Measurements from ENCODE around the gene ZNF622. TPM values are rescaled to one million over a fixed set of nuclear protein-coding genes. Genes with fewer than 3 reads are reported as not detected.
"Not testable (repeated sequence)": the region's sequence is repeated elsewhere in the genome, so short reads cannot be mapped to it uniquely, and the experiment has no call there.

ZNF622 gene
- total RNA-seq, 1 donor = 30.8 TPM

DNA sequence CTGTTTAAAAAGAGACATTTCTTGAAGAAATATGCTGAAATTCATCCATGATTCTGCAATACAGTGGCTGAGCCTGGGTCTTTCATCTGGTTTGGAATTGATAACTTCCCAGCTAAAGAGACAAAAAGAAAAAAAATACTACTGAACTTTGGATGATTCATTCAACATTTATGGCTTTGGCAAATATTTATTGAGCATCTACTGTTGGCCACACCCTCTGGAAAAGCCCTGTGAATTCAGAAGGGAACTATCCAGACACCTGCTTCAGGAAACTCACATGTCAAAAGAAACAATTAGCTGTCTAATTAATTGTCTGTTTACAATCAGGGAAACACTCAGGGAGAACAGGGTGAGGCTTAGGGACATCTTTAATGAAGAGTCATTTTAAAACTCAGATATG, 17.8 kb upstream of the ZNF622 start:
- TF ChIP-seq, protein P1, sequence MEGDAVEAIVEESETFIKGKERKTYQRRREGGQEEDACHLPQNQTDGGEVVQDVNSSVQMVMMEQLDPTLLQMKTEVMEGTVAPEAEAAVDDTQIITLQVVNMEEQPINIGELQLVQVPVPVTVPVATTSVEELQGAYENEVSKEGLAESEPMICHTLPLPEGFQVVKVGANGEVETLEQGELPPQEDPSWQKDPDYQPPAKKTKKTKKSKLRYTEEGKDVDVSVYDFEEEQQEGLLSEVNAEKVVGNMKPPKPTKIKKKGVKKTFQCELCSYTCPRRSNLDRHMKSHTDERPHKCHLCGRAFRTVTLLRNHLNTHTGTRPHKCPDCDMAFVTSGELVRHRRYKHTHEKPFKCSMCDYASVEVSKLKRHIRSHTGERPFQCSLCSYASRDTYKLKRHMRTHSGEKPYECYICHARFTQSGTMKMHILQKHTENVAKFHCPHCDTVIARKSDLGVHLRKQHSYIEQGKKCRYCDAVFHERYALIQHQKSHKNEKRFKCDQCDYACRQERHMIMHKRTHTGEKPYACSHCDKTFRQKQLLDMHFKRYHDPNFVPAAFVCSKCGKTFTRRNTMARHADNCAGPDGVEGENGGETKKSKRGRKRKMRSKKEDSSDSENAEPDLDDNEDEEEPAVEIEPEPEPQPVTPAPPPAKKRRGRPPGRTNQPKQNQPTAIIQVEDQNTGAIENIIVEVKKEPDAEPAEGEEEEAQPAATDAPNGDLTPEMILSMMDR (IDR thresholded peaks at IDR 0.05; ENCODE audit: insufficient read depth, low read length) = no peak
- no peak overlapping the region for H3K4me3 ChIP-seq (ENCODE audit: low read depth, low read length)
- DNase-seq (ENCODE audit: low read depth) = no peak

DNA sequence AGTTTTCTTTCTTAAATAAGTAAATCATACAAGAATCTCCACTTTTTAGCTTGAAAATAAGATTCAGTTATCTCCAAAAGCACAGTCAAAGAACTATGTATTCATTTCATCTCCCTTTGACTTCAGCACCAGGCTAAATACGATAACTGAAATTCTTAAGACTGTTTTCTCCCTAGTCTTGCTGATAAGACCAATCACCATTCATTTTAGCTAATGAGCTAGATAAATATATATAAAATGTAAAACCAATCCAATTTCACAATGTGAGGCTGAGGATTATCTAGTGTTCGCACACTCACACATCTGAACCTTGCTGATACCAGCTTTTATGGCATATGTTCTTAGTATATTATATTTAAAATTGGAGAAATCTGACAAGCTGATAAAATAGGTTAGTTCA, 17.3 kb upstream of the ZNF622 start:
- TF ChIP-seq, protein P1 (IDR thresholded peaks at IDR 0.05; ENCODE audit: insufficient read depth, low read length) = no peak
- no peak overlapping the region for H3K4me3 ChIP-seq (ENCODE audit: low read depth, low read length)
- no peak for DNase-seq (ENCODE audit: low read depth)

DNA sequence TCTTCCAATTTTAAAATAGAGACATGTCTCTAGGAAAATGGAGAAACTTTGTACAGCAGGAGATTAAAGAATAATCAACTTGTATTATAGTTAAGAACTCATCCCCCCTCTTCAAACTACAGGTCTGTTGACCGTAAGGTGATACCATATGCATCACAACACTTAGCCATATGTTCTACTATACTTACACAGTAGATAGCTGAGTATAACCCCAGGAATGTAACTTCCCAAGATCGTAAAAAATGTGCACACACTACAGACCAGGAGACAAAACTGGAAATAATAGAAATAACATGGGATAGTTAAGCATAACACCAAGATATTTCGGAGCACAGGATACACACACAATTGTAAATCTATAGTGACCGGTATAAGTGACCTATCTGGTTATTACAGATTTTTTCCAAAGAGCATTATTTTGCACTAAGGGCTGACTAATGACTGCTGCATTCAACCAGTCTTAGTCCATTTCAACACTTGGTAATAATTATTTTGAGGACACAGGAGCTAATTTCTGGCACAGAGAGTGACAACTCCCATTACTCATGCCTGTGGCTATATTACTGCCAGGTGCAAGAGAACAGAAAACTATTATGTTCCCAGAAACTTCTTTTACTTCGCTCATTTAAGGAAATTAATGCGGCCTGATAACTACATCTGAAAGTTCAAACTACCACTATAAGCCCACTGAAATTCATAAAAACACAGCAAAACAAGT, 15.4 kb upstream of the ZNF622 start:
- TF ChIP-seq, protein P1 (IDR thresholded peaks at IDR 0.05; ENCODE audit: insufficient read depth, low read length) = no peak
- DNase-seq (ENCODE audit: low read depth) = no peak
- H3K4me3 ChIP-seq (ENCODE audit: low read depth, low read length) = no peak overlapping the region

DNA sequence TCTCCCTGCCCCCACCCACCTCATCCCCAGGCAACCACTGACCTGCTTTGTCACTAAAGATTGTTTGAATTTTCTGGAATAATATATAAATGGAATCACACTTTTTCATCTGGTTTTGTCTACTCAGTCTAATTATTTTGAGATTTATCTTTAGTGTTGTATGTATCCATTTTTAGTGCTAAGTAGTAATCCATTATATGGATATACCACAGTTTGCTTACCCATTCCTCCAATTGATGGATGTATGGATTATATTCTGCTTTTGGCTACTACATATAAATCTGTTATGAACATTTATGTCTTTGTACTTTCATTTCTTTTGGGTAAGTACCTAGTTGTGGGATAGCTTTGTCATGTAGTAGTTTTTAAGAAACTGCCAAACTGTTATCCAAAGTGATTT, 14.5 kb upstream of the ZNF622 start:
- no peak for DNase-seq (ENCODE audit: low read depth)
- TF ChIP-seq, protein P1 (IDR thresholded peaks at IDR 0.05; ENCODE audit: insufficient read depth, low read length) = no peak
- H3K4me3 ChIP-seq (ENCODE audit: low read depth, low read length) = no peak overlapping the region

DNA sequence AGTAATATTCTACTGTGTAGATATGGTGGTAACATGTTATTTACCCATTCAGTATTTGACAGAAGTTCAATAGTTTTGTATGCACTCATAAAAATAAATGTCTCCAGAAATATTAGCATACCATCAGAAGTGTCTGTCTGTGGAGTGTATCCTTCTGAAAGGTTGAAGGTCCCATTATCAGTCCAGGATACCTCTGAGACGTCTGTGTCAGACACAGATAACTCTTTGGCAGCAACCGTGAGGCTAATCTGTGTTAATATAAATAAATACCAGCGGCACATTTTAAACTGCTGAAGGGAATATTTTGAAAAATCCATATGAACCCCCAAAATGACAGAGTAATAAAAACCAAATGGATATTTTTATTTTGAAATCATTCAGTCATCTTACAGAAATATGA, 11.9 kb upstream of the ZNF622 start:
- TF ChIP-seq, protein P1 (IDR thresholded peaks at IDR 0.05; ENCODE audit: insufficient read depth, low read length) = no peak
- DNase-seq (ENCODE audit: low read depth) = no peak
- H3K4me3 ChIP-seq (ENCODE audit: low read depth, low read length) = no peak overlapping the region

DNA sequence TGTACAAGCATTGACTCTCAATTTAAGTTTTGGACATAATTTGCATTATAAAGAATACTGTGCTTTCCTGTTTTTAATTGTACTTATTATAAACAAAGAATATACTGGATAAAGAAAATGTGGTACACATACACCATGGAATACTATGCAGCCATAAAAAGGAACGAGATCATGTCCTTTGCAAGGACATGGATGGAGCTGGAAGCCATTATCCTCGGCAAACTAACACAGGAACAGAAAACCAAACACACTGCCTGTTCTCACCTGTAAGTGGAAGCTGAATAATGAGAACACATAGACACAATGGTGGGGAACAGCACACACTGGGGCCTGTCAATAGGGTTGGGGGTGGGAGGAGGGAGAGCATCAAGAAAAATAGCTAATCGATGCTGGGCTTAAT, 10.8 kb upstream of the ZNF622 start:
- not testable (repeated sequence) for DNase-seq (ENCODE audit: low read depth); H3K4me3 ChIP-seq (ENCODE audit: low read depth, low read length)

DNA sequence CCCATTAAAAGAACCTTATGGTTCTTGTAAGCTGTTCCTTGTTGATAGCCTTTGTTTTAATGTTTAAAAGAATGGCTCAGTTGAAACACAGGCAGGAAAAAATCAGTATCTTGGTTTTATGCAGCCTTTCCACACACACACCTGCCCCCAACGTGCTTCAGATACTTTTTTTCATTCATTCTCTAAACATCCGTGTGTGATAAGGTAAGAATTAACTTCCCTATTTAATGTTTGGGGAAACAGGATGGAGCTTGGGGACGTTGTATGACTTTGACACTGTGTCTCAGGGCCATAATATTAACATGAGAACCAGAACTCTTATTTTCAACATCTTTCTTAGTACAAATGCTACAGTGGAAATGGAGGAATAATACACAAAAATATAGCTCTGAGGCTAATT, 5.8 kb upstream of the ZNF622 start:
- DNase-seq (ENCODE audit: low read depth) = no peak

More for the DNA sequence above, 5.8 kb upstream of the ZNF622 start:
- no peak overlapping the region for H3K4me3 ChIP-seq (ENCODE audit: low read depth, low read length)
- TF ChIP-seq, protein P1 (IDR thresholded peaks at IDR 0.05; ENCODE audit: insufficient read depth, low read length) = no peak
